Body of pancreas (tissue), 4 donors: ENCODE data around the gene IGF2BP2.

Experiments used
- POLR2A ChIP-seq, 3 donors: fragments of 450-650 bp; IDR thresholded peaks; one replicate each; pipeline ENCODE4 v1.6.1; 2016; ENCODE audit warnings: antibody characterized with exemption in 3 of 3, mild to moderate bottlenecking in 2 of 3
- TF ChIP-seq, protein P1 (sequence below), 7 experiments: fragments of 450-650 bp in 4 of 7; fragments of 200-600 bp in 3 of 7; sonication (generic) in 3 of 7; IDR thresholded peaks; one replicate each; pipeline ENCODE4 v1.5.1; 2016 to 2019; ENCODE audit warnings: antibody characterized with exemption in 7 of 7

DNA sequence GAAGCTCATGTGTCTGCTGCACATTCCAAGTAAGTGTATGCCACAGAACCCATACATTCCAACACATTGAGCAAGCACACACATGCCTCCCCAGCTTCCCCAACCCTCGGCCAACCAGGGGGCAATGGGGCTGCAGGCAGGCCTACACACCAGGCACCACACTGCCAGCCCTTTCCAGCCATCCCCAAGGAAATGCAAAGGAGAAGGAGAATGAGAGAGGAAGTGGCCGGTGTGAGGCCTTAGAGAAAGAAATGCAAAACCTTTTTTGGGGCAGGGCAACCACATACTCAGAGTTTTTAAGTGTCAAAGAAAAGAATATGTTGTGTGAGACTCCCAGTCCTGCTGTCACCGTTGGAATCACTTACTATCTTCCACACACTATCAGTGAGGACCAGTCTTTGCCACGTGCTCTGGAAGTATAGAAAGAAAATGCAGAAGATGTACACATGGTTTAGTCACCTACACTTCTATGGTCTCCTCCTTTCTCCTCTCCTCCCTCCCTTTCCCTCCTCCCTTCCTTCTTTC is 11.1 kb downstream of the IGF2BP2 start:
- TF ChIP-seq, protein P1, sequence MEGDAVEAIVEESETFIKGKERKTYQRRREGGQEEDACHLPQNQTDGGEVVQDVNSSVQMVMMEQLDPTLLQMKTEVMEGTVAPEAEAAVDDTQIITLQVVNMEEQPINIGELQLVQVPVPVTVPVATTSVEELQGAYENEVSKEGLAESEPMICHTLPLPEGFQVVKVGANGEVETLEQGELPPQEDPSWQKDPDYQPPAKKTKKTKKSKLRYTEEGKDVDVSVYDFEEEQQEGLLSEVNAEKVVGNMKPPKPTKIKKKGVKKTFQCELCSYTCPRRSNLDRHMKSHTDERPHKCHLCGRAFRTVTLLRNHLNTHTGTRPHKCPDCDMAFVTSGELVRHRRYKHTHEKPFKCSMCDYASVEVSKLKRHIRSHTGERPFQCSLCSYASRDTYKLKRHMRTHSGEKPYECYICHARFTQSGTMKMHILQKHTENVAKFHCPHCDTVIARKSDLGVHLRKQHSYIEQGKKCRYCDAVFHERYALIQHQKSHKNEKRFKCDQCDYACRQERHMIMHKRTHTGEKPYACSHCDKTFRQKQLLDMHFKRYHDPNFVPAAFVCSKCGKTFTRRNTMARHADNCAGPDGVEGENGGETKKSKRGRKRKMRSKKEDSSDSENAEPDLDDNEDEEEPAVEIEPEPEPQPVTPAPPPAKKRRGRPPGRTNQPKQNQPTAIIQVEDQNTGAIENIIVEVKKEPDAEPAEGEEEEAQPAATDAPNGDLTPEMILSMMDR (IDR thresholded peaks at IDR 0.05), result no peak
- TF ChIP-seq POLR2A (IDR thresholded peaks at IDR 0.05), result no peak
